Measurements from ENCODE around the gene SLC25A39. TPM values are rescaled to one million over a fixed set of nuclear protein-coding genes. Genes with fewer than 3 reads are reported as not detected.

The SLC25A39 gene
- total and polyA plus RNA-seq, 8 donors: 55.5 to 121 (median 91.8) TPM

- intact Hi-C loops (cut with DNase I): no loop called here
- Histone ChIP-seq H3K9me3 (no peaks in the 10 kb centered on the region), H3K4me3 (peak overlapping the region; percentile 26 to 36), H3K27ac (no peak overlapping the region), H3K4me1 (peaks cover 8 to 16% of the 10 kb centered on the region in 2 donors), H3K36me3 (no peaks in the 10 kb centered on the region), H3K27me3 (peaks cover 0 to 80% of the 10 kb centered on the region in 2 donors)
- DNase-seq: peak in 2 of 4 donors; percentile 41 to 61
- TF ChIP-seq CTCF (IDR thresholded peaks at IDR 0.05): no peak
- peak; percentile 77 for ATAC-seq
Measured at GRCh38 chr17:44307387-44308186, 17.0 kb downstream of the SLC25A39 start.

- peaks cover 0 to 84% of the 10 kb centered on the region in 2 donors for H3K27me3 ChIP-seq
- no peak overlapping the region for H3K27ac ChIP-seq
- intact Hi-C loops (cut with DNase I): no loop called here
- peaks cover 8 to 16% of the 10 kb centered on the region in 2 donors for H3K4me1 ChIP-seq
- DNase-seq: no peak
- no peak overlapping the region for H3K4me3 ChIP-seq
- TF ChIP-seq CTCF (IDR thresholded peaks at IDR 0.05): no peak
- ATAC-seq: no peak
- no peaks in the 10 kb centered on the region for H3K36me3 ChIP-seq
- H3K9me3 ChIP-seq: no peaks in the 10 kb centered on the region
Measured at GRCh38 chr17:44304651-44305050, 20.0 kb downstream of the SLC25A39 start.

- TF ChIP-seq CTCF (IDR thresholded peaks at IDR 0.05): no peak
- H3K9me3 ChIP-seq: no peaks in the 10 kb centered on the region
- DNase-seq (no peak), ATAC-seq (no peak)
- H3K27ac ChIP-seq: no peak overlapping the region
- intact Hi-C loops (cut with DNase I): no loop called here
- no peak overlapping the region for H3K4me3 ChIP-seq
- no peaks in the 10 kb centered on the region for H3K4me1 ChIP-seq
- H3K27me3 ChIP-seq: peaks cover 0 to 17% of the 10 kb centered on the region in 2 donors
- H3K36me3 ChIP-seq: no peaks in the 10 kb centered on the region
Measured at GRCh38 chr17:44297975-44298374, 26.6 kb downstream of the SLC25A39 start.

GRCh38 chr17:44293509-44294226, 31.0 kb downstream of the SLC25A39 start:
- no peaks in the 10 kb centered on the region for H3K4me1 ChIP-seq
- H3K27me3 ChIP-seq: peaks cover 0 to 10% of the 10 kb centered on the region in 2 donors
- H3K36me3 ChIP-seq: no peaks in the 10 kb centered on the region
- ATAC-seq: no peak
- no peak for TF ChIP-seq CTCF (IDR thresholded peaks at IDR 0.05)
- no peak overlapping the region for H3K4me3 ChIP-seq
- H3K27ac ChIP-seq: no peak overlapping the region
- no peaks in the 10 kb centered on the region for H3K9me3 ChIP-seq
- DNase-seq: no peak
- intact Hi-C loops (cut with DNase I): no loop called here

GRCh38 chr17:44287651-44288050, 37.0 kb downstream of the SLC25A39 start:
- no peaks in the 10 kb centered on the region for H3K36me3 ChIP-seq
- intact Hi-C loops (cut with DNase I): no loop called here
- H3K27me3 ChIP-seq: peaks cover 0 to 16% of the 10 kb centered on the region in 2 donors
- no peak for DNase-seq
- ATAC-seq: no peak
- H3K9me3 ChIP-seq: no peaks in the 10 kb centered on the region
- no peak overlapping the region for H3K4me3 ChIP-seq
- H3K4me1 ChIP-seq: no peaks in the 10 kb centered on the region
- no peak overlapping the region for H3K27ac ChIP-seq
- no peak for TF ChIP-seq CTCF (IDR thresholded peaks at IDR 0.05)

All from left lung (tissue), 10 donors.